PC-3 (cell line): ENCODE results near the gene DCP2.

ENCODE experiments used
- EZH2 ChIP-seq: fragments of 300-600 bp; sonication (generic); IDR thresholded peaks from one replicate; pipeline ENCODE4 v1.6.1; 2017; ENCODE audit warnings: antibody characterized with exemption, mild to moderate bottlenecking, low read length; ENCODE audit not compliant: unreplicated experiment
- TF ChIP-seq, protein P1 (sequence below): fragments of 300-600 bp; sonication (generic); conservative IDR thresholded peaks from 2 replicates; pipeline ENCODE4 v1.5.1; 2017; ENCODE audit warnings: antibody characterized with exemption, low read depth, mild to moderate bottlenecking, low read length

DNA sequence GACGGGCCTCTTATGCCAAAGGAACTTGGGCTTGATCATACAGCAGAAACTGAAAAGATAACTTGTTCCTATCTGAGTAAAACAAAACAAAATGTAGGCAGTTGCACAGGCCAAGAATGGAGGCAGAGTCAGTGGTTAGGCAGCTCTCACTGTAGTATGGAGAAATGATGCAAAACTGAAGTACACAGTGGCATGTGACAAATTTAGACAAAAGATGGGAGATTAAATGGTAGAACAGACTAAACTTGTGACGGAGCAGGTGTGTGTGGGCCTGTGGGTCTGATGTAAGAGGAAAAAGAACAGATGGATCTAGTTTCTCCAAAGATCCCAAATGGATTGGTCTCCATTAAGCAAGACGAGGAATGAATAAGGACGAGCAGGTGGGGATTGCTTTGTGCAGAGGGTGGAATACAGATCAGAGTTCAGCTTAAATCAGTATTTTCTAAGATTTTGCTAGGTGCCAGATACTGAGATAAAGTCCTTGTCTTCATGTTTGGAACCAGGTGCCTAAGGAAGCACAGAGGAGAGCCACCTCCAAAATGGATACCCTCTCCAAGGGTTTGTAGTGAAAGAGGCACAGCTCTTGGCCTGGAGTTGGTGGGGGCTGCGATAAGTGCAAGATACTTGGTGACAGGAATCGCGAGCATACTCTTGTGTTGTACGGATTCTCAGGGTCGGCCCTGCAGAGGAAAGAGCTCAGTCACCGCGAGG, 722 bp upstream of the DCP2 start:
- no peak for TF ChIP-seq EZH2
- TF ChIP-seq, protein P1, sequence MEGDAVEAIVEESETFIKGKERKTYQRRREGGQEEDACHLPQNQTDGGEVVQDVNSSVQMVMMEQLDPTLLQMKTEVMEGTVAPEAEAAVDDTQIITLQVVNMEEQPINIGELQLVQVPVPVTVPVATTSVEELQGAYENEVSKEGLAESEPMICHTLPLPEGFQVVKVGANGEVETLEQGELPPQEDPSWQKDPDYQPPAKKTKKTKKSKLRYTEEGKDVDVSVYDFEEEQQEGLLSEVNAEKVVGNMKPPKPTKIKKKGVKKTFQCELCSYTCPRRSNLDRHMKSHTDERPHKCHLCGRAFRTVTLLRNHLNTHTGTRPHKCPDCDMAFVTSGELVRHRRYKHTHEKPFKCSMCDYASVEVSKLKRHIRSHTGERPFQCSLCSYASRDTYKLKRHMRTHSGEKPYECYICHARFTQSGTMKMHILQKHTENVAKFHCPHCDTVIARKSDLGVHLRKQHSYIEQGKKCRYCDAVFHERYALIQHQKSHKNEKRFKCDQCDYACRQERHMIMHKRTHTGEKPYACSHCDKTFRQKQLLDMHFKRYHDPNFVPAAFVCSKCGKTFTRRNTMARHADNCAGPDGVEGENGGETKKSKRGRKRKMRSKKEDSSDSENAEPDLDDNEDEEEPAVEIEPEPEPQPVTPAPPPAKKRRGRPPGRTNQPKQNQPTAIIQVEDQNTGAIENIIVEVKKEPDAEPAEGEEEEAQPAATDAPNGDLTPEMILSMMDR: no peak
